Transverse colon (tissue), 4 donors: ENCODE measurements around the gene MCF2. TPM values are rescaled to one million over a fixed set of nuclear protein-coding genes. Genes with fewer than 3 reads are reported as not detected.

Experiments
- DNase-seq: peaks from one replicate; pipeline ENCODE4 v3.0.0-alpha.2; 2019
- H3K27ac ChIP-seq, 4 donors: fragments of 200-600 bp; sonication (generic); 2 replicates each; pipeline ENCODE4 v1.5.1; 2016 to 2018; ENCODE audit warnings: inconsistent platforms in 4 of 4
- H3K27me3 ChIP-seq: fragments of 200-600 bp; sonication (generic); 2 replicates; pipeline ENCODE4 v1.5.1; 2017; ENCODE audit warnings: inconsistent platforms
- H3K36me3 ChIP-seq, 4 donors: fragments of 200-600 bp; sonication (generic); 2 replicates each; pipeline ENCODE4 v1.5.1; 2017 to 2019; ENCODE audit warnings: inconsistent platforms in 4 of 4
- H3K4me1 ChIP-seq, 4 donors: fragments of 200-600 bp; sonication (generic); 2 replicates each; pipeline ENCODE4 v1.5.1; 2017 to 2020; ENCODE audit warnings: inconsistent platforms in 4 of 4
- H3K4me3 ChIP-seq, 4 donors: fragments of 200-600 bp; sonication (generic); 1 replicate in 1 of 4; 2 replicates in 3 of 4; pipeline versions ENCODE4 v1.5.1 to v1.6.1; 2017 to 2019; ENCODE audit warnings: inconsistent platforms in 4 of 4
- H3K9me3 ChIP-seq, 2 donors: fragments of 200-600 bp; sonication (generic); 2 replicates each; pipeline ENCODE4 v1.5.1; 2017 to 2019; ENCODE audit warnings: inconsistent platforms in 2 of 2
- CTCF ChIP-seq, 5 experiments: fragments of 200-600 bp in 3 of 5; fragments of 450-650 bp in 2 of 5; sonication (generic) in 3 of 5; IDR thresholded peaks; 1 replicate in 2 of 5; 2 replicates in 3 of 5; pipeline ENCODE4 v1.5.1; 2016 to 2017; ENCODE audit warnings: antibody characterized with exemption in 5 of 5, inconsistent platforms in 3 of 5, mild to moderate bottlenecking in 2 of 5, moderate library complexity in 1 of 5
- EP300 ChIP-seq: sonication (generic); formaldehyde crosslinking; IDR thresholded peaks from one replicate; pipeline ENCODE4 v1.6.1; 2017; ENCODE audit warnings: antibody characterized with exemption, low read depth
- POLR2A ChIP-seq: fragments of 450-650 bp; IDR thresholded peaks from one replicate; pipeline ENCODE4 v1.6.1; 2016; ENCODE audit warnings: antibody characterized with exemption, mild to moderate bottlenecking, moderate library complexity
- POLR2AphosphoS5 ChIP-seq, 3 donors: sonication (generic); formaldehyde crosslinking; IDR thresholded peaks; one replicate each; pipeline ENCODE4 v1.6.1; 2016; ENCODE audit warnings: antibody characterized with exemption in 3 of 3
- whole genome bisulfite sequencing, 2 donors: methylation state at CpG; one replicate each; pipeline ENCODE4 v1.1.5; 2018; ENCODE audit warnings: low coverage in 1 of 2; 5-methylcytosine and 5-hydroxymethylcytosine counted together
- in situ Hi-C, 4 donors: fragments of 200-750 bp; cut with MboI; loops; one replicate each; pipeline versions ENCODE4 v1.15.0 to v1.15.1; 2017; ENCODE audit warnings: low sequenced_read_pairs in 3 of 4, low pct_ligation_motif_present in 1 of 4, low pct_unique_long_range_greater_than_20kb in 1 of 4
- intact Hi-C: fragments of 100-400 bp; cut with DNase I; formaldehyde crosslinking; loops from one replicate; pipeline ENCODE4 v1.15.1; 2023; ENCODE audit warnings: low total_unique reads
- total RNA-seq, 4 donors: library from RNA; depleted of rRNA; stranded (reverse); fragments of >200 nt; gene quantifications; one replicate each; pipeline ENCODE4 v1.1.0, GENCODE V29; 2016

The MCF2 gene
- total RNA-seq, 4 donors from 2014 or later: not detected

- Histone ChIP-seq H3K36me3 (no peaks in the 10 kb centered on the region), H3K4me1 (no peaks in the 10 kb centered on the region), H3K9me3 (no peaks in the 10 kb centered on the region), H3K27me3 (no peaks in the 10 kb centered on the region), H3K27ac (no peak overlapping the region), H3K4me3 (no peak overlapping the region)
- TF ChIP-seq POLR2AphosphoS5 (IDR thresholded peaks at IDR 0.05): no peak
- no peak for TF ChIP-seq POLR2A
- TF ChIP-seq CTCF (IDR thresholded peaks at IDR 0.05): no peak
- no peak for TF ChIP-seq EP300
- DNase-seq: no peak
- in situ Hi-C loops (loop anchor here in 3 of 4 donors (25.0 kb wide), 2 partner anchors 418 to 793 kb away; no protein-coding TSS in a partner anchor), intact Hi-C loops (no loop called here)
- WGBS, 2 donors: 40 to 83% methylated on average over 1 to 26 of the region's 26 CpGs
Measured at GRCh38 chrX:139554991-139555675, 152.8 kb downstream of the MCF2 start.

DNA sequence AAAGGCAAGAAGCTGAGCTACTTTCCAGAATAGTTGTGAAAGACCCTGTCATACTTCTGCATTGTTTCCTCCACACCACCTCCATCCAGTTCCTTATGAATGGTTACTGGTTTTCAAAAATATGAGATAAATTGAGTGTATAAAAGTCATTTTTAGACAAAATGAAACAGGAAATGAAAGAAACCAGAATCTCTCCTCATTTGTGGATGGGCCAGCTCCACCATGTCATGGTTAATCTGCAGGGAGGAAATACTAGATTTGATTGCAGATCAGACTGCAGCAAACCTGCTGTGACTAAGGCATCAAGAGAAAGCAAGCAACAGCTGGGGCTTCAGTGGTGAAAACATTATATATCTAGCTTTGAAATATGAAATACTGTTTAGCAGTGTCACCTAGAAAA lies 153.6 kb downstream of the MCF2 start:
- Histone ChIP-seq H3K9me3 (no peaks in the 10 kb centered on the region), H3K27me3 (no peaks in the 10 kb centered on the region), H3K4me1 (no peaks in the 10 kb centered on the region), H3K27ac (no peak overlapping the region), H3K36me3 (no peaks in the 10 kb centered on the region), H3K4me3 (no peak overlapping the region)
- no peak for DNase-seq
- no peak for TF ChIP-seq EP300
- intact Hi-C loops (no loop called here), in situ Hi-C loops (loop anchor here in 3 of 4 donors (25.0 kb wide), 2 partner anchors 417 to 792 kb away; no protein-coding TSS in a partner anchor)

DNA sequence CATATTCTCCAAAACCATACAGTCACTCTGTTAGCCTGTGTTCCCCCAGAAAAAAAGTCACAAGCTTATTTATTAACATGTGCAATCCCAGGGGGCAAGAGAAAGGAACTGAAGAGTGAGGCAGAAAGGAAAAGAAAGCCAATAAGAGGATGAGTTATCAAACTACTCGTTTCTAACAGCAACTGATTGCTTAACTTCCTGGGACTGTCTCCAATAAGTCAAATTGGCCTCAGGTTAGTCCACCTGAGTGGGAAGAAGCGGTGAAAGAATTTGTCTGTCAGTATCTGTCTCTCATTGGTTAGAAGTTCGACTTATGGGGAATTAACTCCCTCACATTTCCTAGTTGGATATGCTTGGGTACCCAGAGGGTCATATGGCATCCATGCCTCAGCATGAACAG lies 163.4 kb downstream of the MCF2 start:
- Histone ChIP-seq H3K27ac (no peak overlapping the region), H3K9me3 (no peaks in the 10 kb centered on the region), H3K27me3 (no peaks in the 10 kb centered on the region), H3K4me3 (no peak overlapping the region), H3K36me3 (no peaks in the 10 kb centered on the region), H3K4me1 (no peaks in the 10 kb centered on the region)
- DNase-seq: no peak
- in situ Hi-C loops (no loop called here), intact Hi-C loops (no loop called here)
- TF ChIP-seq CTCF (IDR thresholded peaks at IDR 0.05) (no peak), POLR2A (no peak), POLR2AphosphoS5 (IDR thresholded peaks at IDR 0.05) (no peak), EP300 (no peak)
- WGBS, 2 donors: 0 to 56% methylated on average over 1 to 3 of the region's 3 CpGs

- DNase-seq: no peak
- in situ Hi-C loops: no loop called here
- Histone ChIP-seq H3K9me3 (no peaks in the 10 kb centered on the region), H3K4me3 (no peak overlapping the region), H3K27ac (no peak overlapping the region), H3K27me3 (no peaks in the 10 kb centered on the region), H3K4me1 (no peaks in the 10 kb centered on the region), H3K36me3 (no peaks in the 10 kb centered on the region)
- TF ChIP-seq POLR2AphosphoS5 (IDR thresholded peaks at IDR 0.05): no peak
- TF ChIP-seq CTCF (IDR thresholded peaks at IDR 0.05): no peak
- TF ChIP-seq POLR2A: no peak
- no peak for TF ChIP-seq EP300
- intact Hi-C loops: no loop called here
- WGBS, 2 donors: 88% methylated on average over 4 of the region's 4 CpGs; no CpG with 5 or more reads in 1 of the 2 donors
Measured at GRCh38 chrX:139543920-139544319, 164.0 kb downstream of the MCF2 start.

GRCh38 chrX:139542652-139543051 lies 165.3 kb downstream of the MCF2 start:
- 30% methylated on average over 1 of the region's 1 CpG; no CpG with 5 or more reads in 1 of the 2 donors for WGBS, 2 donors
- in situ Hi-C loops (no loop called here), intact Hi-C loops (no loop called here)
- Histone ChIP-seq H3K9me3 (no peaks in the 10 kb centered on the region), H3K27ac (no peak overlapping the region), H3K36me3 (no peaks in the 10 kb centered on the region), H3K27me3 (no peaks in the 10 kb centered on the region), H3K4me3 (no peak overlapping the region), H3K4me1 (no peaks in the 10 kb centered on the region)
- TF ChIP-seq CTCF (IDR thresholded peaks at IDR 0.05): no peak
- no peak for TF ChIP-seq EP300
- TF ChIP-seq POLR2AphosphoS5 (IDR thresholded peaks at IDR 0.05): no peak
- TF ChIP-seq POLR2A: no peak
- DNase-seq: no peak
